RWPE1 (cell line): ENCODE data around the gene STK32C.

Source experiments
- CTCF ChIA-PET: fragments of 350-600 bp; sonication (Branson Sonifier 250); formaldehyde crosslinking; extraction: SDS; loops from one replicate; lab custom pipeline; 2021; lab: Yijun Ruan, JAX
- POLR2A ChIA-PET: fragments of 400-600 bp; formaldehyde crosslinking; extraction: SDS; loops from one replicate; lab custom pipeline; 2020; ENCODE audit warnings: antibody characterized with exemption; ENCODE audit not compliant: low non-redundant PET; lab: Yijun Ruan, JAX
- DNase-seq: peaks from one replicate; pipeline ENCODE4 v3.0.0; 2012; ENCODE audit warnings: low spot score
- H3K27ac ChIP-seq: fragments of 450-650 bp; 2 replicates; pipeline ENCODE4 v1.5.1; 2017
- TF ChIP-seq, protein P1 (sequence below): fragments of 450-650 bp; conservative IDR thresholded peaks from 2 replicates; pipeline ENCODE4 v1.5.1; 2017; ENCODE audit warnings: low read depth, mild to moderate bottlenecking

The STK32C gene

DNA sequence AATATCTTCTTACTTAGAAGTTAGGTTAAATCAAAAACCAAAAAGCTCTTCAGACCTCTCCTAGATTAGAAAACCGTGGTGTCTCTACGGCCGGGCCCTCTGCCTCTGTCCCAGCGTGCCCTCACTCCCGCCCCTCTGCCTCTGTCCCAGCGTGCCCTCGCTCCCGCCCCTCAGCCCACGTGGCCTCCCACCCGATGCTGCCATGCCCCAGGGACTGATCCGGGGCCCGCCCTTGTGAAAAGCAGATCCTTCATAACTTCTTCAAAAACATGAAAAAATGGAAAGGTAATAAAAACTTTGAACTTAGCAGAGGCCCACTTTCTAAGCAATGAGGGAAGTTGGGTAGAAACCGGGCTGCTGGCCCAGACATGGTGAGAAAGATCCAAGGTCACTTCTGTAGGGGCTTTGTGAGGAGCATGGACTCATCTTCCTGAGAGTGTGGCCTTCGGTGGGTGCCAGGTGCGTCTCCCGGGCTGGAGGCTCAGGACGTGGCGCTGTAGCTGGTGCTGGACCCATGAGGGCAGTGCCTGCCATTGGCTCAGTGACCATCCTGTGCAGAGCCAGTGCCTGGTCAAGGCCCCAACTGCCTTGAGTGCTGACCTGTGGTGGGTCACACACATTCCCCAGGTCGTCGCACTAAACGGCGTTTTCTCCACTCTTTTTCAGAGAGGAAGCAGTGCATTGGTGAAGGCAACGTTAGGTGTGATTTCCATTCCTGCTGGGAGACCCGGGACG, 125.9 kb downstream of the STK32C start:
- TF ChIP-seq, protein P1, sequence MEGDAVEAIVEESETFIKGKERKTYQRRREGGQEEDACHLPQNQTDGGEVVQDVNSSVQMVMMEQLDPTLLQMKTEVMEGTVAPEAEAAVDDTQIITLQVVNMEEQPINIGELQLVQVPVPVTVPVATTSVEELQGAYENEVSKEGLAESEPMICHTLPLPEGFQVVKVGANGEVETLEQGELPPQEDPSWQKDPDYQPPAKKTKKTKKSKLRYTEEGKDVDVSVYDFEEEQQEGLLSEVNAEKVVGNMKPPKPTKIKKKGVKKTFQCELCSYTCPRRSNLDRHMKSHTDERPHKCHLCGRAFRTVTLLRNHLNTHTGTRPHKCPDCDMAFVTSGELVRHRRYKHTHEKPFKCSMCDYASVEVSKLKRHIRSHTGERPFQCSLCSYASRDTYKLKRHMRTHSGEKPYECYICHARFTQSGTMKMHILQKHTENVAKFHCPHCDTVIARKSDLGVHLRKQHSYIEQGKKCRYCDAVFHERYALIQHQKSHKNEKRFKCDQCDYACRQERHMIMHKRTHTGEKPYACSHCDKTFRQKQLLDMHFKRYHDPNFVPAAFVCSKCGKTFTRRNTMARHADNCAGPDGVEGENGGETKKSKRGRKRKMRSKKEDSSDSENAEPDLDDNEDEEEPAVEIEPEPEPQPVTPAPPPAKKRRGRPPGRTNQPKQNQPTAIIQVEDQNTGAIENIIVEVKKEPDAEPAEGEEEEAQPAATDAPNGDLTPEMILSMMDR, result no peak
- no peak for DNase-seq
- H3K27ac ChIP-seq, result no peak overlapping the region
- ChIA-PET POLR2A (no interaction called here), CTCF (no interaction called here)

DNA sequence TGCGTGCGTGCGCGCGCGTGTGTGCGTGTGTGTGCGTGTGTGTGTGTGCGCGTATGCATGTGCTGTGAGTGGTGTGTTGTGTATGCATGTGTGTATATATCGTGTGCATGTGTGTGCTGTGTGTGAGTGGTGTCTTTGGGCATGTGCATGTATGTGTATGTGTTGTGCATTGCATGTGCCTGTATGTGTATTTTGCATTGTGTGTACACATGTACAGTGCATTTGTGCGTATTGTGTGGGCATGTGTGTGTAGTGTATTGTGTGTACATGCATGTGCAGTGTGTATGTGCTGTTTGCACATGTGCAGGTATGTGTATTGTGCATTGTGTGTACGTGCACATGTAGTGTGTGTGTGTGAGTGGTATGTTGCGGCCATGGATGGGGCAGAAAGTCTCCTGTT, 127.0 kb downstream of the STK32C start:
- CTCF ChIA-PET, result no interaction called here
- TF ChIP-seq, protein P1, result no peak
- no peak overlapping the region for H3K27ac ChIP-seq
- POLR2A ChIA-PET, result no interaction called here
- no peak for DNase-seq

DNA sequence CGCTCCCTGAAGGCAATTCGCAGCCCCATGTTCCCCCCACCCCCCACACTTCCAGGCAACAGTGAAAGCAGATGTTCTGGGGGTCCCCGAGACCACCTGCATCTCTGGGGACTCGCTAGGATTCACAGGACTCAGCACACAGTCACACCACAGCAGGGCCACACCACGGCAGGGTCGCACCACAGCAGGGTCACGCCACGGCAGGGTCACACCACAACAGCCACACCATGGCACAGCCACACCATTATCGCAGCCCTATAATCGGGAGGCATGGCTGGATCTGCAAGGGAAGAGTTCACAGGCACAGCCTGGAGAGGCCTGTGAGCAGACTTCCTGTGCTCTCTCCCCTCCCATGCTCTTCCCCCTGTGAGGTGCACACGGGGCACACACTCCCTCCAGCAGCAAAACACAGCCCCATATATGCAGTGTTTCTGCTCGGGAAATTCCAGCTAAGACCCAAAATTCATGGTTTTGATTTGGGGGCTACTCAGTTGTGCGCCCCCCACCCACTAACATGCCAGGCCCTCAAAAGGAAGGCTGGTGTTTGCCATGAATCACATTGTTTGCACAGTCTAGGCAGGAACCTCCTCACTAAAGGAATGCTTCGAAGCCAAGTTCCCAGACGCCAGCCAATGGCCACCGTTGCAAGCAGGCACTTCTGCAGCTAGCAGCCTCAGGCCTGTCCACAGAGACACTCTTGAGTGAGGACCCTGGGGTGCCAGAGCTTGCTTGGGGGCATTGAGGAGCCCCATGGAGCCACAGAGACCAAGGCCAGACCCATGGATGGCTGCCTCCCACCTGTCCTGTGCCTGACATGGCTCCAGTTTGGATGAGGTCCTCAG, 128.0 kb downstream of the STK32C start:
- no peak overlapping the region for H3K27ac ChIP-seq
- TF ChIP-seq, protein P1, result no peak
- DNase-seq, result no peak
- ChIA-PET POLR2A (no interaction called here), CTCF (no interaction called here)

DNA sequence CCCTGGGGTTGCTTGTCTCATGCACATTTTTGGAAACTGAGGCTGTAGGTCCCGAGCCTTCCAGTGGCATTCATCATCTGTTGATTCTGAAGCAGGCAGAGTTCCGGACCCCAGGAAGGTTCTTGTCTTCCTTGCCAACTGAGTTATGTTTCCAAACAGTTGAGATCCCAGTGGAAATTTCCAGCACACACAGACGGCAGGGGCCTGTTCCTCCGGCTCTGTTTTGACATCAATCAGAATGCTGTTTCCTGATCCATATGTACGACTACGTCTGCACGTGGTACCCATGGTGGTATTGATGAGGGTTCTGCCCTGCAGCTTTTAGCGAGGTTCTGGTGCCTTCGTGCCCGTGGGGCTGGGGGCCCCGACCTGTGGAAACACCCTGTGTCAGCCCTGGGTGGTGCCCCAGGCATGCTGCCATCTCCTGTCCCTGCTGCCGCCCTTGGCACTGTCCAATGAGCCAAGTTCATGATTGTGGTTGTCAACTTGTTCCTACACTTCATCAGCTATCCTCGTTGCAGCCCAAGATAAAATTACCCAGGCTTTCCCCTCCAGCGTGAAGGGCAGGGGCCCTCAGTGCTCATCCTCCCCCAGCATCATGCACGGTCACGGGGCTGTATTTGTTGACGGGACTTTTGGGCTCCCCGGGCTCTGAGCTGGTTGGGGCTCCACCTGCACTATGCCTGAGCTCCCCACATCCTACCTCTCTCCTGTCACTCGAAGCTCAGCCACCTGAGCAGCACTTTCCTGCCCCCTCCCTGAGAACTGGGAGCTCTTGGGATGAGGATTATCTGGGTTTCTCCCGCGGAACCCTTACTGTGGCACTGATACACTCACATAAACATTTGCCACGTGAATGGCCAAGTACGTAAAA, 128.8 kb downstream of the STK32C start:
- TF ChIP-seq, protein P1, result no peak
- no peak for DNase-seq
- H3K27ac ChIP-seq, result no peak overlapping the region
- POLR2A ChIA-PET, result no interaction called here
- CTCF ChIA-PET, result no interaction called here

DNA sequence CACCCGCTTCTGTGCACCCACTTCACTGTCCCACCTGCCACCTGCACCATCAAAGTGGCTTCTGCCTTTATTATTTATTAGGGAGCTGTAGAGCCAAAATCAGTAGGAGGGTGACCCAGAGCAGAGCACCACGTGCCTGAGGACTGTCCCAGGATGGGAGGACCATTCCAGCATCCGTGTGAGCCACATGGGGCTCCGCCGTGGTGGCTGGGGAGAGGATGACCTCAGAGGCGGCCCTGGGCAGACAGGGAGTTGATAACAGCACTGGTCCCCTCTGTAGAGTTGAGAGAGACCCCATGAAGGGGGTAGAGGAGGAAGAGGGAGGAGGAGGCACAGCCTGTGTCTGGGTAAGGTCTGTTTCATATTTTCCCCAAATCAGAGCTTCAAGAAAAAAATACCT, 129.7 kb downstream of the STK32C start:
- H3K27ac ChIP-seq, result no peak overlapping the region
- DNase-seq, result no peak
- TF ChIP-seq, protein P1, result no peak
- ChIA-PET CTCF (no interaction called here), POLR2A (no interaction called here)
